ENCODE measurements around the gene PGM2.

- no peak for TF ChIP-seq EZH2phosphoT487 (IDR thresholded peaks at IDR 0.05; ENCODE audit: insufficient read depth, low read depth)
- no peak for TF ChIP-seq EZH2 (IDR thresholded peaks at IDR 0.05; ENCODE audit: insufficient read depth, poor library complexity, severe bottlenecking)
Measured at GRCh38 chr4:37797374-37797773, 29.1 kb upstream of the PGM2 start.
